GM20431 (cell line): ENCODE data around the gene CCDC192.
"Not testable (repeated sequence)": the region's sequence is repeated elsewhere in the genome, so short reads cannot be mapped to it uniquely, and the experiment has no call there.

Experiments used
- in situ Hi-C: fragments of 300-500 bp; cut with MseI, MboI; formaldehyde crosslinking; loops from one replicate; pipeline ENCODE4 v1.15.0; 2020; ENCODE audit warnings: low sequenced_read_pairs; ENCODE audit not compliant: unreplicated experiment

The CCDC192 gene

GRCh38 chr5:127838661-127839060 lies 135.5 kb downstream of the CCDC192 start:
- in situ Hi-C loops = no loop called here

GRCh38 chr5:127839072-127839471 lies 135.9 kb downstream of the CCDC192 start:
- in situ Hi-C loops = no loop called here

GRCh38 chr5:127839496-127840197 lies 136.5 kb downstream of the CCDC192 start:
- in situ Hi-C loops = no loop called here

- in situ Hi-C loops = no loop called here
Observed at GRCh38 chr5:127840198-127840524, 137.0 kb downstream of the CCDC192 start.

GRCh38 chr5:127840809-127841208 lies 137.6 kb downstream of the CCDC192 start:
- in situ Hi-C loops = no loop called here

GRCh38 chr5:127844581-127845021 lies 141.4 kb downstream of the CCDC192 start:
- in situ Hi-C loops = no loop called here

GRCh38 chr5:127846884-127847283 lies 143.7 kb downstream of the CCDC192 start:
- in situ Hi-C loops = no loop called here

- in situ Hi-C loops = not testable (repeated sequence)
Observed at GRCh38 chr5:127847641-127848040, 144.4 kb downstream of the CCDC192 start.

GRCh38 chr5:127848098-127848497 lies 144.9 kb downstream of the CCDC192 start:
- in situ Hi-C loops = no loop called here

GRCh38 chr5:127849408-127849807 lies 146.2 kb downstream of the CCDC192 start:
- in situ Hi-C loops = no loop called here

GRCh38 chr5:127849891-127850290 lies 146.7 kb downstream of the CCDC192 start:
- in situ Hi-C loops = no loop called here

GRCh38 chr5:127851964-127852363 lies 148.8 kb downstream of the CCDC192 start:
- in situ Hi-C loops = no loop called here

- in situ Hi-C loops = no loop called here
Observed at GRCh38 chr5:127854520-127854919, 151.3 kb downstream of the CCDC192 start.

- in situ Hi-C loops = no loop called here
Observed at GRCh38 chr5:127856292-127856691, 153.1 kb downstream of the CCDC192 start.

- in situ Hi-C loops = no loop called here
Observed at GRCh38 chr5:127858116-127858784, 155.1 kb downstream of the CCDC192 start.

- in situ Hi-C loops = no loop called here
Observed at GRCh38 chr5:127860291-127860690, 157.1 kb downstream of the CCDC192 start.

- in situ Hi-C loops = no loop called here
Observed at GRCh38 chr5:127863161-127863560, 160.0 kb downstream of the CCDC192 start.

- in situ Hi-C loops = no loop called here
Observed at GRCh38 chr5:127863610-127864395, 160.6 kb downstream of the CCDC192 start.

- in situ Hi-C loops = no loop called here
Observed at GRCh38 chr5:127864511-127864910, 161.3 kb downstream of the CCDC192 start.

- in situ Hi-C loops = no loop called here
Observed at GRCh38 chr5:127865273-127865672, 162.1 kb downstream of the CCDC192 start.
